SH-SY5Y (cell line): ENCODE data around the gene PCED1A.

Source experiments
- GATA2 ChIP-seq: IDR thresholded peaks from 2 replicates; pipeline ENCODE4 v1.6.1; 2011; ENCODE audit warnings: mild to moderate bottlenecking, low read depth, low read length
- GATA3 ChIP-seq: IDR thresholded peaks from 2 replicates; pipeline ENCODE4 v1.6.1; 2011; ENCODE audit warnings: low read depth, mild to moderate bottlenecking, low read length, moderate library complexity

The PCED1A gene

DNA sequence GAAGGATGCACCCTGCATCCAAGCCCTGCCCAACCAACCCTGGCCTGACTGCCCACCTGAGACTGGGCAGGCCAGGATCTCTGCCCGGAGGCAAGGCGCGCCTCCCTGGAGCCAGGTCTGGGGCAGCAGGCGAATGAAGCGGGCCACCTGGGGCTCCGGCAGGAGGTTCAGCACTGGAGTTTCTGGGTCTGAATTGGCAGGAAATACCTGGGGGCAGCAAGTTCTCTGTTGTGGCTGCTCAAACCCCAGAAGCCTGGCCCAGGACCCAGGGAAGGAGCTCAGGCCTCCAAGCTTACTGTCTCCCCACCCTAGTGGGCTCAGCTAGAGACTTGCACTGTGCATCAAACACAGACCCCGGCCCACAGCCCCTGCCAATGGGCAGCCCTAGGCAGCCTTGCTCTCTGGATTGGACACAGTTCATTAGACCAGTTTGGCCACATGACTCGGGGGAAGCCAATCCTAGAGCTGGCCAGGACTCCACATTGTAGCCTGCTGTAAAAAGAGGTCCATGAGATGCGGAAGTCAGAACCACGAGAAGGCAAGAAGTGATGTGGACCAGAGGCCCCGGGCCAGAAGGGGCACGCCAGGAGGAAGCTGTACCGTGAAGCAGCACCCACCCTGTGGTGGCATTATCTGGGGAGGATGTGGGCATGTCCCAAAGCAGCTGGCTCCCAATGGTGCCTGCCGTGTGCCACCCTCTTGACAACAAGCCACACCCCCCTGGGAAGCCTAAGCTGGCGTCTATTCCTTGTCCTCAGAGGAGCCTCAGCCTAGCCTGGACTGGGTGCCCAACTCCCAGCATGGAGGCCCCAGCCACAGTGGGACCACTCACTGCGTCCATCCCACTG lies 43.1 kb downstream of the PCED1A start:
- TF ChIP-seq GATA2 (no peak), GATA3 (no peak)

DNA sequence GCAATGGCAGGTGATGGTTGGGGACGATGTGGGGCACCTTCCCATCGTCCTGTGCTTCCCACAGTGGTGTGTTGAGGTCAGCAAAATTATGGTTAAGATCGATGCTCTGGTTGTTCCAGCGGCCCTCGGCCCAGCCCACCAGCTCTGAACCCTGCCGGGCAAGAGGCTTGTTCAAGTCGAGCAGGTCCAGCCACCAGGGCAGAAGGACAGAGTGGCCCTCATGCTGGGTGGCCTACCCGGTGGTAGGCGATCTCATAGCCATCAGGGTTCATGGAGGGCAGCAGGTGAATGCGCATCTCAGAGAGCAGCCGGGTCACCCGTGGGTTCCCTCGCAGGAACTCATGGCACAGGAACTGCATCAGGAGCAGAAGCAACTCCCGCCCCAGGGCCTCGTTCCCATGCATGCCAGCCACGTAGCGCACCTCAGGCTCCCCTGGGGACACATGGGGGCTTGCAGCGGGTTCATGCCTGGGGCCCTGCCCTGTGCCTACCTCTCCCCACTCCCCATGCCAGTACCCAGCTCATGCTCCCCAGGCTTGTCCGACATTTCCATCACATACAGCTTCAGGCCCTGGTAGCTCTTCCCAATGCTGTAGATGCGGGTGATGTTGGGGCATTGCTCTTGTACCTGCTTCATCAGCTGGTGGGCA lies 44.3 kb downstream of the PCED1A start:
- TF ChIP-seq GATA3 (no peak), GATA2 (no peak)

DNA sequence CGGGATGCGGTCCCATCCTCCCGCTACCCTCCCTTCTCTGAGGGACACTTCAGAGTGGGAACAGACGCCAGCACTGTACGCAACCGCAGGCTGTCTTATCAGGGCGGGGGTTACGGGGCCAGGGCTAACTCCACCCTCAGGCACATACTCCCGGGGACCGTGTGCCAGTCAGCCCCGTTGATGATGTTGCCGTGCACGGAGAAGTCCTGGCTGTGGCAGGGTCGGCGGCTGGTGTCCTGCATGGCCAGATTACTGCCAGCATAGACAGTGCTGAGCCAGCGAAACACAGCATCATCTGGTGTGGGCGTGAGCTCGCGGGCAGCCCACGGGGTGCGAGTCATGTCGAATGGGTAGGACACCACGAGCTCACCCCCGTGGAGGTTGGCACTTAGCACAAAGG lies 45.0 kb downstream of the PCED1A start:
- TF ChIP-seq GATA3 (no peak), GATA2 (no peak)

DNA sequence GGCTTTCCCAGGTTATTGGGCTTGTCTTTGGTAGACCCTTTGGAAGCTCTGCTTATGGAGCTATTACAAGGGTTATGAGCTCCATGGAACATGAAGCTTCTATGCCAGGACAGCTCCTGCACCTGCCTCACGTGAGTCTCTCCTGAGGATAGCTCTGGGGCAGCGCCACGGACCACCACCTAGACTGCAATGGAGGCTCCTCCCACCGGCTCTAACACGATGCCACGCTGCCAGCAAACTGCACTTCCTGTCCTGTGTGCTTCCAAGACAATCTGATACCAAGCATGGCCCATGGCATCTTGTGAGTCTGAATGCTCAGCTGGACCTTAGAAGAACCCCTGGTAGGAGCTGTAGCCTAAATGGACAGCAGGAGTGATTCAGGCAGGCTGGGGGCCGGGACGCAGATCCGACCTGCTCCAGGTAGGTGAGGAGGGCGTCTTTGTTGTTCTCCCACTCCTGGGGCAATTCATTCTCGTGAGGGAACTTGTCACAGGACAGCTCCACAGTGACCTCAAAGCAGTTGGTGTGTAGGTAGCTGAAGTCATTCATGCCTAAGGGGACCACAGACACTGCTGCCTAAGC lies 45.5 kb downstream of the PCED1A start:
- TF ChIP-seq GATA2 (no peak), GATA3 (no peak)

DNA sequence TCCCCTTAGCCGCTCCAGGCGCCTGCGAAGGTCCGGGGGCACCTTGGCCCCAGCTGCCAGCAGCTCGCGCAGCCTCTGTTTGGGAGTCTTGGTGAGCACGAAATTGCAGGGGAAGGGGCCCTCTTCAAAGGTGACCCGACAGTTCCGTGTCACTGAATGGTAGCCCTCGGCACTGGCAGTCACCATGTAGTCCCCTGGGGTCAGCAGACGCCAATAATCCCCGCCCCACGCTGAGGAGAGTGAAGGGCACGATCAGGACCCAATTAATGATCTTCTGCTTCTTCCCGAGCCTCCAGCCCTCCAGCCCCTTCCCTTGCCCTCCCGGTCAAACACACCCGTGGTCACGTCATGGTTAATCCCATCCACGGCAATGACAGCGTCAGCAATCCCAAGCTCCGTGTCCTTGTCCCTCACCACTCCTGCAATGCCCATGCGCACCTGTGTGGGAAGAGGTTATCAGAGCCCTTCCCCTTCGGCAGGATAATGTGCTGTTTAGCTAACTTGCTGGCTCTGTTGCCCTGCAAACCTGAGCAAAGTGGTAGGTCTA lies 46.2 kb downstream of the PCED1A start:
- TF ChIP-seq GATA2 (no peak), GATA3 (no peak)

DNA sequence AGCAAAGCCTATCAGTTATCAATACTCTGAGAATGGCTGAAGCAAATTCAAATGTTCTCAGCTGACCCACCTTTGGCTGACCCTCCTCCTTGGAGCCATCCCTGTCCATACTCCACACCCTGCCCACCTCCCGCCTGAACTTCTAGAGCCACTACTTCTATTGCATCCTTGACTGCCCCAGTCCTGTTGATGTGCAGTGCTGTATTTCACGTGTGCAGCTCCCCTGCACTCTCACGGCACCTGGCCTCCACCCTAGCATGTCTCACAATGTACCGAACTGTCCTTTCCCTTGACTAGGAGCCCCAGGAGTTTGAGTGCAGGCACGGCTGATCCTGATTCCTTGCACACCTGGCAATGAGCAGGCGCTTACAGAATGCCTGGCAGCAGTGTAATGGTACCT lies 47.0 kb downstream of the PCED1A start:
- TF ChIP-seq GATA2 (no peak), GATA3 (no peak)
